ENCODE results near the gene ATXN7. TPM values are rescaled to one million over a fixed set of nuclear protein-coding genes. Genes with fewer than 3 reads are reported as not detected.
A peak's percentile ranks its signal among the peaks of the same experiment; 100 is the strongest.

Gene ATXN7
- total RNA-seq, 1 experiment from 2014 or later = 5.2 TPM

GRCh38 chr3:64023861-64024223 is 160.2 kb downstream of the ATXN7 start:
- DNase-seq = no peak
- H3K27me3 ChIP-seq (ENCODE audit: control insufficient read depth, insufficient read depth, low read length) = no peaks in the 10 kb centered on the region; the same call in 1 of the 2 replicates
- H3K4me3 ChIP-seq (ENCODE audit: insufficient read depth, low read depth, low read length) = no peak overlapping the region
- peaks cover 2% of the 10 kb centered on the region for H3K36me3 ChIP-seq (replicated peaks; ENCODE audit: control insufficient read depth, insufficient read depth, low read length)

GRCh38 chr3:64026346-64026745 is 162.7 kb downstream of the ATXN7 start:
- H3K36me3 ChIP-seq (replicated peaks; ENCODE audit: control insufficient read depth, insufficient read depth, low read length) = no peaks in the 10 kb centered on the region
- H3K4me3 ChIP-seq (ENCODE audit: insufficient read depth, low read depth, low read length) = no peak overlapping the region
- no peaks in the 10 kb centered on the region; the same call in 1 of the 2 replicates for H3K27me3 ChIP-seq (ENCODE audit: control insufficient read depth, insufficient read depth, low read length)
- no peak for DNase-seq

GRCh38 chr3:64027658-64028057 is 164.0 kb downstream of the ATXN7 start:
- DNase-seq = no peak
- Histone ChIP-seq H3K36me3 (replicated peaks; ENCODE audit: control insufficient read depth, insufficient read depth, low read length) (no peaks in the 10 kb centered on the region), H3K4me3 (ENCODE audit: insufficient read depth, low read depth, low read length) (no peak overlapping the region), H3K27me3 (ENCODE audit: control insufficient read depth, insufficient read depth, low read length) (no peaks in the 10 kb centered on the region; the same call in 1 of the 2 replicates)

GRCh38 chr3:64028754-64029153 is 165.1 kb downstream of the ATXN7 start:
- no peaks in the 10 kb centered on the region for H3K36me3 ChIP-seq (replicated peaks; ENCODE audit: control insufficient read depth, insufficient read depth, low read length)
- no peaks in the 10 kb centered on the region; the same call in 1 of the 2 replicates for H3K27me3 ChIP-seq (ENCODE audit: control insufficient read depth, insufficient read depth, low read length)
- DNase-seq = no peak
- H3K4me3 ChIP-seq (ENCODE audit: insufficient read depth, low read depth, low read length) = no peak overlapping the region

GRCh38 chr3:64029287-64029686 is 165.6 kb downstream of the ATXN7 start:
- Histone ChIP-seq H3K4me3 (ENCODE audit: insufficient read depth, low read depth, low read length) (no peak overlapping the region), H3K27me3 (ENCODE audit: control insufficient read depth, insufficient read depth, low read length) (no peaks in the 10 kb centered on the region; the same call in 1 of the 2 replicates), H3K36me3 (replicated peaks; ENCODE audit: control insufficient read depth, insufficient read depth, low read length) (no peaks in the 10 kb centered on the region)
- DNase-seq = no peak

- H3K36me3 ChIP-seq (replicated peaks; ENCODE audit: control insufficient read depth, insufficient read depth, low read length) = no peaks in the 10 kb centered on the region
- no peak overlapping the region for H3K4me3 ChIP-seq (ENCODE audit: insufficient read depth, low read depth, low read length)
- H3K27me3 ChIP-seq (ENCODE audit: control insufficient read depth, insufficient read depth, low read length) = no peaks in the 10 kb centered on the region; the same call in 1 of the 2 replicates
- peak; percentile 75 for DNase-seq
These were observed 167.1 kb downstream of the ATXN7 start for GRCh38 chr3:64030741-64031140.

- no peak for DNase-seq
- Histone ChIP-seq H3K4me3 (ENCODE audit: insufficient read depth, low read depth, low read length) (no peak overlapping the region), H3K27me3 (ENCODE audit: control insufficient read depth, insufficient read depth, low read length) (no peaks in the 10 kb centered on the region; the same call in 1 of the 2 replicates)
These were observed 168.2 kb downstream of the ATXN7 start for GRCh38 chr3:64031540-64032508.

GRCh38 chr3:64033069-64033468 is 169.4 kb downstream of the ATXN7 start:
- no peaks in the 10 kb centered on the region; the same call in 1 of the 2 replicates for H3K27me3 ChIP-seq (ENCODE audit: control insufficient read depth, insufficient read depth, low read length)
- no peak overlapping the region for H3K4me3 ChIP-seq (ENCODE audit: insufficient read depth, low read depth, low read length)
- no peaks in the 10 kb centered on the region for H3K36me3 ChIP-seq (replicated peaks; ENCODE audit: control insufficient read depth, insufficient read depth, low read length)
- no peak for DNase-seq

More at GRCh38 chr3:64031540-64032508, 168.2 kb downstream of the ATXN7 start:
- no peaks in the 10 kb centered on the region for H3K36me3 ChIP-seq (replicated peaks; ENCODE audit: control insufficient read depth, insufficient read depth, low read length)

GRCh38 chr3:64037084-64037483 is 173.4 kb downstream of the ATXN7 start:
- DNase-seq = no peak
- Histone ChIP-seq H3K27me3 (ENCODE audit: control insufficient read depth, insufficient read depth, low read length) (no peaks in the 10 kb centered on the region), H3K4me3 (ENCODE audit: insufficient read depth, low read depth, low read length) (no peak overlapping the region), H3K36me3 (replicated peaks; ENCODE audit: control insufficient read depth, insufficient read depth, low read length) (no peaks in the 10 kb centered on the region)

GRCh38 chr3:64038253-64038767 is 174.6 kb downstream of the ATXN7 start:
- DNase-seq = no peak
- Histone ChIP-seq H3K36me3 (replicated peaks; ENCODE audit: control insufficient read depth, insufficient read depth, low read length) (no peaks in the 10 kb centered on the region), H3K4me3 (ENCODE audit: insufficient read depth, low read depth, low read length) (no peak overlapping the region), H3K27me3 (ENCODE audit: control insufficient read depth, insufficient read depth, low read length) (no peaks in the 10 kb centered on the region)

- Histone ChIP-seq H3K36me3 (replicated peaks; ENCODE audit: control insufficient read depth, insufficient read depth, low read length) (no peaks in the 10 kb centered on the region), H3K4me3 (ENCODE audit: insufficient read depth, low read depth, low read length) (no peak overlapping the region), H3K27me3 (ENCODE audit: control insufficient read depth, insufficient read depth, low read length) (no peaks in the 10 kb centered on the region)
- DNase-seq = no peak
These were observed 175.7 kb downstream of the ATXN7 start for GRCh38 chr3:64039332-64039731.

- Histone ChIP-seq H3K4me3 (ENCODE audit: insufficient read depth, low read depth, low read length) (no peak overlapping the region), H3K36me3 (replicated peaks; ENCODE audit: control insufficient read depth, insufficient read depth, low read length) (no peaks in the 10 kb centered on the region), H3K27me3 (ENCODE audit: control insufficient read depth, insufficient read depth, low read length) (no peaks in the 10 kb centered on the region)
- DNase-seq = no peak
These were observed 176.5 kb downstream of the ATXN7 start for GRCh38 chr3:64039981-64040733.

GRCh38 chr3:64042952-64043351 is 179.3 kb downstream of the ATXN7 start:
- Histone ChIP-seq H3K36me3 (replicated peaks; ENCODE audit: control insufficient read depth, insufficient read depth, low read length) (no peaks in the 10 kb centered on the region), H3K4me3 (ENCODE audit: insufficient read depth, low read depth, low read length) (no peak overlapping the region), H3K27me3 (ENCODE audit: control insufficient read depth, insufficient read depth, low read length) (no peaks in the 10 kb centered on the region)
- no peak for DNase-seq

GRCh38 chr3:64046592-64046991 is 182.9 kb downstream of the ATXN7 start:
- H3K4me3 ChIP-seq (ENCODE audit: insufficient read depth, low read depth, low read length) = no peak overlapping the region
- no peaks in the 10 kb centered on the region for H3K27me3 ChIP-seq (ENCODE audit: control insufficient read depth, insufficient read depth, low read length)
- H3K36me3 ChIP-seq (replicated peaks; ENCODE audit: control insufficient read depth, insufficient read depth, low read length) = no peaks in the 10 kb centered on the region
- DNase-seq = no peak

All from H7 (cell line).